WERI-Rb-1 (cell line): ENCODE data around the gene PIGM.

Source experiments
- DNase-seq: peaks from one replicate; pipeline ENCODE4 v3.0.0-alpha.2; 2020
- H3K27ac ChIP-seq: fragments of 250-450 bp; sonication (Bioruptor Pico); 2 replicates; pipeline ENCODE4 v1.5.1; 2020; ENCODE audit warnings: mild to moderate bottlenecking, moderate library complexity
- H3K27me3 ChIP-seq: fragments of 250-450 bp; sonication (Bioruptor Pico); 2 replicates; pipeline ENCODE4 v1.5.1; 2021; ENCODE audit warnings: mild to moderate bottlenecking, low read depth, moderate library complexity; ENCODE audit not compliant: insufficient read depth, severe bottlenecking
- H3K36me3 ChIP-seq: fragments of 250-450 bp; sonication (Bioruptor Pico); 2 replicates; pipeline ENCODE4 v1.5.1; 2020; ENCODE audit warnings: mild to moderate bottlenecking, moderate library complexity
- H3K4me3 ChIP-seq: 2 replicates; pipeline ENCODE4 v1.5.1; 2011; ENCODE audit warnings: low read depth, mild to moderate bottlenecking, control low read depth, low read length
- H3K9me3 ChIP-seq: fragments of 250-450 bp; sonication (Bioruptor Pico); 2 replicates; pipeline ENCODE4 v1.5.1; 2021; ENCODE audit warnings: mild to moderate bottlenecking, moderate library complexity; ENCODE audit not compliant: severe bottlenecking
- CTCF ChIP-seq: IDR thresholded peaks from 2 replicates; pipeline ENCODE4 v1.5.1; 2011; ENCODE audit warnings: low read depth, mild to moderate bottlenecking, control low read depth, inconsistent platforms, low read length

The PIGM gene

GRCh38 chr1:159996653-159997052, 35.1 kb downstream of the PIGM start:
- no peaks in the 10 kb centered on the region for H3K36me3 ChIP-seq
- H3K9me3 ChIP-seq = no peaks in the 10 kb centered on the region
- no peak for DNase-seq
- no peak overlapping the region for H3K27ac ChIP-seq
- H3K4me3 ChIP-seq = no peak overlapping the region
- H3K27me3 ChIP-seq = no peaks in the 10 kb centered on the region
- no peak for TF ChIP-seq CTCF

- no peaks in the 10 kb centered on the region for H3K27me3 ChIP-seq
- H3K9me3 ChIP-seq = no peaks in the 10 kb centered on the region
- H3K4me3 ChIP-seq = no peak overlapping the region
- H3K27ac ChIP-seq = no peak overlapping the region
- no peak for TF ChIP-seq CTCF
- H3K36me3 ChIP-seq = no peaks in the 10 kb centered on the region
- peak; percentile 3 for DNase-seq
Observed at GRCh38 chr1:159994896-159995295, 36.9 kb downstream of the PIGM start.

- peak; percentile 71 for DNase-seq
- no peak overlapping the region for H3K4me3 ChIP-seq
- TF ChIP-seq CTCF = no peak
- no peak overlapping the region for H3K27ac ChIP-seq
- no peaks in the 10 kb centered on the region for H3K36me3 ChIP-seq
- H3K27me3 ChIP-seq = no peaks in the 10 kb centered on the region
- H3K9me3 ChIP-seq = no peaks in the 10 kb centered on the region
Observed at GRCh38 chr1:159993911-159994310, 37.9 kb downstream of the PIGM start.

- Histone ChIP-seq H3K27me3 (no peaks in the 10 kb centered on the region), H3K27ac (no peak overlapping the region), H3K36me3 (no peaks in the 10 kb centered on the region), H3K9me3 (no peaks in the 10 kb centered on the region), H3K4me3 (no peak overlapping the region)
- DNase-seq = peak; percentile 8
- TF ChIP-seq CTCF = no peak
Observed at GRCh38 chr1:159992161-159992560, 39.6 kb downstream of the PIGM start.

GRCh38 chr1:159991513-159991912, 40.3 kb downstream of the PIGM start:
- peak; percentile 0 for DNase-seq

More at GRCh38 chr1:159991513-159991912, 40.3 kb downstream of the PIGM start:
- H3K4me3 ChIP-seq = no peak overlapping the region
- no peaks in the 10 kb centered on the region for H3K27me3 ChIP-seq
- no peaks in the 10 kb centered on the region for H3K36me3 ChIP-seq
- H3K27ac ChIP-seq = no peak overlapping the region
- no peak for TF ChIP-seq CTCF
- H3K9me3 ChIP-seq = no peaks in the 10 kb centered on the region
